PFSK-1 (cell line): ENCODE results near the gene B3GAT1.

ENCODE experiments used
- POLR2AphosphoS5 ChIP-seq: IDR thresholded peaks from 2 replicates; pipeline ENCODE4 v1.6.1; 2012; ENCODE audit warnings: low read depth, mild to moderate bottlenecking, control low read depth, low read length, moderate library complexity
- SIN3A ChIP-seq: IDR thresholded peaks from 2 replicates; pipeline ENCODE4 v1.6.1; 2012; ENCODE audit warnings: mild to moderate bottlenecking, low read length, moderate library complexity, borderline replicate concordance; ENCODE audit not compliant: insufficient read depth
- TAF1 ChIP-seq: IDR thresholded peaks from 2 replicates; pipeline ENCODE4 v1.6.1; 2012; ENCODE audit warnings: low read length, control low read depth, borderline replicate concordance; ENCODE audit not compliant: insufficient read depth
- TF ChIP-seq, protein P1 (sequence below), 2 experiments: IDR thresholded peaks; 2 replicates each; pipeline versions ENCODE4 v1.6.1 to v1.8.0; 2011 to 2012; ENCODE audit warnings: low read depth in 2 of 2, low read length in 2 of 2, control low read depth in 1 of 2, inconsistent platforms in 1 of 2, mild to moderate bottlenecking in 1 of 2, moderate library complexity in 1 of 2; ENCODE audit not compliant: insufficient read depth in 1 of 2

DNA sequence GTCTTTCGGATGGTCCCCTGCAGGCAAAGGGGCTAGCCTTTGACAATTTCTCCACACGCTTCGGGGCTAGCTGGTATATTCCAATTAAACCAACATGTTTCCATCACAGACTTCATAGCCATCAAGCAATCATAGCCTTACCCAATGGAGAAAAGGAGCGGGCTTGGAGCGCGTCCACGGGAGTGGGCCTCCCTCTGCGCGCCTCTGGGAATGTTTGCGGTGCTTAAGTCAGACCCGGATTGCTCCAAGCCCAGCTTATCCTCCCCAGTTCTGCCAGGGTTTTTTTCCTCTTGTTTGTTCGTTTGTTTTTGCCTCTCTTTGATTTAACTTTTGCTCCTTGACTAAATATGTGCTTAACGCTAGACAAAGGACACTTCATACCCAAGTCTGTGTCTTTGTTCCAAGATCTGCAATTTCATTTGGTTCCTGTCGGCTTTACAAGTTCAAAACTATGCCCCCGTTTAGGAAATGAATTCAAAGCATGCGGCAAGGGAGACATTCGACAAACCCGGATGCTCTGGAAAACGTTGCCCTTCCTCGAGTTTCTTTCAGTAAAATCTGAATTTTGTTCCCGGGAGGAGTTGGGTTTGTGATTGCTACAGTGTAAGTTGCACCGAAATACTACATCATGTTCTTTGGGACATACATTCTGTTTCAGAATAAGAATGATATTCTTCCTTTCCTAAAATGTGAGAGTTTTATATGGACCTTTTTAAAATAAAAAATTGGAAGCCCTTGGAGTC, 81.3 kb downstream of the B3GAT1 start:
- TF ChIP-seq POLR2AphosphoS5 (no peak), TAF1 (no peak), SIN3A (no peak)
- TF ChIP-seq, protein P1, sequence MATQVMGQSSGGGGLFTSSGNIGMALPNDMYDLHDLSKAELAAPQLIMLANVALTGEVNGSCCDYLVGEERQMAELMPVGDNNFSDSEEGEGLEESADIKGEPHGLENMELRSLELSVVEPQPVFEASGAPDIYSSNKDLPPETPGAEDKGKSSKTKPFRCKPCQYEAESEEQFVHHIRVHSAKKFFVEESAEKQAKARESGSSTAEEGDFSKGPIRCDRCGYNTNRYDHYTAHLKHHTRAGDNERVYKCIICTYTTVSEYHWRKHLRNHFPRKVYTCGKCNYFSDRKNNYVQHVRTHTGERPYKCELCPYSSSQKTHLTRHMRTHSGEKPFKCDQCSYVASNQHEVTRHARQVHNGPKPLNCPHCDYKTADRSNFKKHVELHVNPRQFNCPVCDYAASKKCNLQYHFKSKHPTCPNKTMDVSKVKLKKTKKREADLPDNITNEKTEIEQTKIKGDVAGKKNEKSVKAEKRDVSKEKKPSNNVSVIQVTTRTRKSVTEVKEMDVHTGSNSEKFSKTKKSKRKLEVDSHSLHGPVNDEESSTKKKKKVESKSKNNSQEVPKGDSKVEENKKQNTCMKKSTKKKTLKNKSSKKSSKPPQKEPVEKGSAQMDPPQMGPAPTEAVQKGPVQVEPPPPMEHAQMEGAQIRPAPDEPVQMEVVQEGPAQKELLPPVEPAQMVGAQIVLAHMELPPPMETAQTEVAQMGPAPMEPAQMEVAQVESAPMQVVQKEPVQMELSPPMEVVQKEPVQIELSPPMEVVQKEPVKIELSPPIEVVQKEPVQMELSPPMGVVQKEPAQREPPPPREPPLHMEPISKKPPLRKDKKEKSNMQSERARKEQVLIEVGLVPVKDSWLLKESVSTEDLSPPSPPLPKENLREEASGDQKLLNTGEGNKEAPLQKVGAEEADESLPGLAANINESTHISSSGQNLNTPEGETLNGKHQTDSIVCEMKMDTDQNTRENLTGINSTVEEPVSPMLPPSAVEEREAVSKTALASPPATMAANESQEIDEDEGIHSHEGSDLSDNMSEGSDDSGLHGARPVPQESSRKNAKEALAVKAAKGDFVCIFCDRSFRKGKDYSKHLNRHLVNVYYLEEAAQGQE (IDR thresholded peaks at IDR 0.05; ENCODE audit: insufficient read depth in 1 of 2, low read depth in 2 of 2, low read length in 2 of 2), result no peak
